HepG2 (cell line): ENCODE measurements around the gene PPA1. TPM values are rescaled to one million over a fixed set of nuclear protein-coding genes. Genes with fewer than 3 reads are reported as not detected.

ENCODE experiments used
- ATM ChIP-seq: fragments of 450-650 bp; IDR thresholded peaks from 2 replicates; pipeline ENCODE4 v1.7.1; 2017; ENCODE audit warnings: mild to moderate bottlenecking, borderline replicate concordance
- DR1 ChIP-seq: sonication (generic); formaldehyde crosslinking; IDR thresholded peaks from 2 replicates; pipeline ENCODE4 v1.8.0; 2021; ENCODE audit warnings: mild to moderate bottlenecking, missing genetic modification reagents, inconsistent platforms
- HINFP ChIP-seq: sonication (generic); formaldehyde crosslinking; IDR thresholded peaks from 2 replicates; pipeline ENCODE4 v1.4.0; 2020; ENCODE audit warnings: low read depth, mild to moderate bottlenecking, missing genetic modification reagents
- HMGA1 ChIP-seq: sonication (generic); formaldehyde crosslinking; conservative IDR thresholded peaks from 2 replicates; pipeline ENCODE4 v1.4.0; 2020; ENCODE audit warnings: missing genetic modification reagents
- MAFF ChIP-seq: IDR thresholded peaks from 2 replicates; pipeline ENCODE4 v1.6.1; 2011; ENCODE audit warnings: low read depth, low read length, improper control_type of control experiment
- NCOA5 ChIP-seq: sonication (generic); formaldehyde crosslinking; IDR thresholded peaks from 2 replicates; pipeline ENCODE4 v1.4.0; 2020; ENCODE audit warnings: missing genetic modification reagents
- NR1H2 ChIP-seq: sonication (generic); formaldehyde crosslinking; IDR thresholded peaks from 2 replicates; pipeline ENCODE4 v1.8.1; 2022; ENCODE audit warnings: low read depth, missing genetic modification reagents, borderline replicate concordance
- PAXIP1 ChIP-seq: sonication (generic); formaldehyde crosslinking; conservative IDR thresholded peaks from 2 replicates; pipeline ENCODE4 v1.4.0; 2020; ENCODE audit warnings: mild to moderate bottlenecking, missing genetic modification reagents, moderate library complexity
- PRPF4 ChIP-seq: fragments of 200-400 bp; formaldehyde crosslinking; IDR thresholded peaks from 2 replicates; pipeline ENCODE4 v1.6.1; 2016; ENCODE audit warnings: low read length, low read depth; ENCODE audit not compliant: poor library complexity, severe bottlenecking
- RAD21 ChIP-seq: fragments of 450-650 bp; formaldehyde crosslinking; IDR thresholded peaks from 2 replicates; pipeline ENCODE4 v1.5.0; 2020; ENCODE audit warnings: mild to moderate bottlenecking
- SIX1 ChIP-seq: sonication (generic); formaldehyde crosslinking; IDR thresholded peaks from 2 replicates; pipeline ENCODE4 v1.4.0; 2020; ENCODE audit warnings: missing genetic modification reagents, borderline replicate concordance
- SOX13 ChIP-seq, 3 experiments: fragments of 450-650 bp in 1 of 3; sonication (generic) in 1 of 3; formaldehyde crosslinking in 1 of 3; IDR thresholded peaks in 2 of 3; conservative IDR thresholded peaks in 1 of 3; 2 replicates each; pipeline versions ENCODE4 v1.5.0 to v1.6.1; 2016 to 2020; ENCODE audit warnings: antibody characterized with exemption in 1 of 3, mild to moderate bottlenecking in 1 of 3, missing compliant biosample characterization in 1 of 3, missing genetic modification reagents in 1 of 3, moderate library complexity in 1 of 3
- TBP ChIP-seq: sonication (generic); formaldehyde crosslinking; IDR thresholded peaks from 2 replicates; pipeline ENCODE4 v1.5.0; 2020; ENCODE audit warnings: missing genetic modification reagents
- TRIM24 ChIP-seq: sonication (generic); formaldehyde crosslinking; IDR thresholded peaks from 2 replicates; pipeline ENCODE4 v1.8.0; 2022; ENCODE audit warnings: mild to moderate bottlenecking, missing genetic modification reagents
- ZEB1 ChIP-seq: IDR thresholded peaks from 2 replicates; pipeline ENCODE4 v1.6.1; 2012; ENCODE audit warnings: mild to moderate bottlenecking, low read depth, inconsistent platforms; ENCODE audit not compliant: insufficient replicate concordance
- ZNF317 ChIP-seq: sonication (generic); formaldehyde crosslinking; IDR thresholded peaks from 2 replicates; pipeline ENCODE4 v1.5.0; 2020; ENCODE audit warnings: mild to moderate bottlenecking, missing genetic modification reagents
- ZNF441 ChIP-seq: sonication (generic); formaldehyde crosslinking; IDR thresholded peaks from 2 replicates; pipeline ENCODE4 v1.7.0; 2021; ENCODE audit warnings: missing genetic modification reagents, borderline replicate concordance
- ZNF576 ChIP-seq: sonication (generic); formaldehyde crosslinking; IDR thresholded peaks from 2 replicates; pipeline ENCODE4 v1.4.0; 2020; ENCODE audit warnings: mild to moderate bottlenecking, missing genetic modification reagents
- ZNF749 ChIP-seq: sonication (generic); formaldehyde crosslinking; IDR thresholded peaks from 2 replicates; pipeline ENCODE4 v1.8.0; 2022; ENCODE audit warnings: mild to moderate bottlenecking, missing genetic modification reagents, moderate library complexity, borderline replicate concordance
- ZNF879 ChIP-seq: sonication (generic); formaldehyde crosslinking; IDR thresholded peaks from 2 replicates; pipeline ENCODE4 v1.8.1; 2023; ENCODE audit warnings: missing genetic modification reagents
- ZUFSP ChIP-seq: sonication (generic); formaldehyde crosslinking; IDR thresholded peaks from 2 replicates; pipeline ENCODE4 v1.9.0; 2021; ENCODE audit warnings: missing genetic modification reagents, mild to moderate bottlenecking, borderline replicate concordance
- polyA plus RNA-seq, 8 experiments: library from polyadenylated mRNA; depleted of rRNA in 3 of 8; stranded (reverse) in 7 of 8; unstranded in 1 of 8; fragments of >200 nt; fragmentation: Illumina TruSeq in 4 of 8; extraction: Trizol in 4 of 8; gene quantifications; 2 replicates each; pipeline versions ENCODE4 v1.2.1 to v1.2.3, GENCODE V29; 2011 to 2016; ENCODE audit warnings: low read depth in 4 of 8, missing spikeins in 1 of 8, mixed read lengths in 1 of 8; ENCODE audit not compliant: insufficient read depth in 1 of 8
- total RNA-seq, 5 experiments: library from RNA; depleted of rRNA; stranded (reverse); fragments of >200 nt; fragmentation: Illumina TruSeq; extraction: Trizol; gene quantifications; 2 replicates each; pipeline ENCODE4 v1.2.3, GENCODE V29; 2016; ENCODE audit warnings: low read depth in 1 of 5

Gene PPA1
- total and polyA plus RNA-seq, 2 of the 13 experiments (the other 11 are each of a cell fraction or from before 2014, with no cell fraction given): 136 to 250 TPM

GRCh38 chr10:70265032-70265689 is 31.9 kb upstream of the PPA1 start (continued):
- TF ChIP-seq ZUFSP (no peak), SOX13 (IDR thresholded peaks at IDR 0.05) (no peak), SOX13 (CRISPR knock-in tag; conservative IDR thresholded peaks at IDR 0.05 in 1 of 2, IDR thresholded peaks at IDR 0.05 in 1 of 2) (no peak), HMGA1 (CRISPR knock-in tag) (no peak), PRPF4 (no peak), TBP (no peak), TRIM24 (CRISPR knock-in tag) (no peak), DR1 (CRISPR knock-in tag) (no peak), ZNF879 (CRISPR knock-in tag) (no peak), ZNF441 (CRISPR knock-in tag) (no peak), ZEB1 (peak; percentile 59), PAXIP1 (CRISPR knock-in tag) (no peak), RAD21 (CRISPR knock-in tag) (peak; percentile 26; the same call in 1 of the 2 replicates), HINFP (CRISPR knock-in tag) (no peak), ATM (no peak), NR1H2 (CRISPR knock-in tag) (no peak), ZNF749 (CRISPR knock-in tag) (no peak), SIX1 (no peak), NCOA5 (CRISPR knock-in tag) (no peak), MAFF (no peak), ZNF576 (CRISPR knock-in tag) (peak; percentile 97; the same call in 1 of the 2 replicates), ZNF317 (CRISPR knock-in tag) (no peak)
